ENCODE results near the gene LKAAEAR1.

DNA sequence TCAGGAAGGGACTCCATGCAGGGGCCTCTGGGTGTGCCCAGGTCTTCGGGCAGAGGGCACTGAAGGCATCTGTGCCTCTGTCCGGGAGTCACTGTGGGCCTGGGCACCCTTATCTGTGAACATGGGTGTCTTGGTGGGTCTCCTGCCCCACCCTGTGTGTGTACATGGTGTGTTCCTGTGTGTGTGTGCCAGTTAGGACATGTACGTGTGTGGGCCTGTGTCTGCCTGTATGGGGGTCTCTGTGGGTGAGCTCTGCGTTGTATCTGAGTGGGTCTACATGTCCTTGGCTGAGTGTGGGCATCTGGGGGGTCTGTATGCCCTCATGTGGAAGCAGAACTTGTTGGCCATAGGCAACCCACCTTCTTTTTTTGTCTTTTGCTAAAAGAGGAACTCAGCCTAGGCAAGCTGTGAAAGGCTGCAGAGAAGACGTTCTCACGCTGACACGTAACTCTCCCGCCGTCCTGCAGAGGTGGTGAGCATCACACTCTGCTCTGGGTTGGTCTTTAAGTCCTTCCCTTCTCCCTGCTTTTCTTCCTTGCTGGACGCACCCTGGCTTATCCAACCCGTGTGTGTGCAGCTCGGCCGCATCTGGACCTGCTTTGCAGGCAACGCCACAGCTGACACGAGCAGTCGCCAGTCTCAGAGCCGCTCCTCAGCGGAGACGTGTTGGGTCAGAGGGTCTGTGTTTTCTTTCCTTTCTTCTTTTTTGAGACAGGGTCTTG lies 23.7 kb upstream of the LKAAEAR1 start:
- TF ChIP-seq CTCF (conservative IDR thresholded peaks at IDR 0.05; ENCODE audit: low read length) (no peak), EZH2phosphoT487 (IDR thresholded peaks at IDR 0.05; ENCODE audit: borderline replicate concordance, low read depth, low read length) (no peak)

Measured in OCI-LY7 (cell line).